Effector CD8-positive, alpha-beta T cell (primary cell): Measurements from ENCODE around the gene ARHGEF10L.
"Not testable (repeated sequence)": the region's sequence is repeated elsewhere in the genome, so short reads cannot be mapped to it uniquely, and the experiment has no call there.

Experiments used
- DNase-seq: peaks from one replicate; lab custom pipeline; 2025; lab: John Stamatoyannopoulos, UW

Gene ARHGEF10L

DNA sequence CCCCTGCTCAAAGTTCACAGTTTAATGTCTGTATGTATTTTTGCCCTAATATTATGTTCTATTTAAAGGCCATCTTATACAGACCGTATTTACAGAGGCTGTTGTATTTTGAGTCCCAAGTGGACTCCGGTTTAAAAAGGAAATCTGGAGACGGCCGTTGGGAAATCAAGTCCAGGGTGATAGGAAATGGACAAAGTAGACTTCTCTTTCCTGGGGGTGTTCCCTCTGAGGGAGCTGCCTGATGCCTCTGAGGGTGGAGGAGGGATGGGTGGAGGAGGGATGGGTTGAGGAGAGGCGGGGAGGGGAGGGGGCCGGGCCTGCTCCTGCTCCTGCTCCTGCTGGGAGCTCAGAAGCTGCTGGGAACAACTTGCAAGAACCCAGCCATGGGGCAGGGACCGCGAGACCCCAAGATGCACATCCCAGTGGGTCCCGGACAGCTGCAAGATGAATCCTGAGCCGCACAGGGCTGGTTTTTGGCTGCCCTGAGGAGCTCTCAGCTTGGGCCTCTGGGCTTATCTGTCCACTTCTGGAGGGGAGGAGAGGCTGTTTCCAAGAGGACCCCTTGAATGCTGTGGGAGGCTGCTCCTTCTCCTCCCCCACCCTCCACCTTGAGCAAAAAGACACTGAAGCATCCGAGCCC is 203.6 kb downstream of the ARHGEF10L start:
- DNase-seq: no peak

DNA sequence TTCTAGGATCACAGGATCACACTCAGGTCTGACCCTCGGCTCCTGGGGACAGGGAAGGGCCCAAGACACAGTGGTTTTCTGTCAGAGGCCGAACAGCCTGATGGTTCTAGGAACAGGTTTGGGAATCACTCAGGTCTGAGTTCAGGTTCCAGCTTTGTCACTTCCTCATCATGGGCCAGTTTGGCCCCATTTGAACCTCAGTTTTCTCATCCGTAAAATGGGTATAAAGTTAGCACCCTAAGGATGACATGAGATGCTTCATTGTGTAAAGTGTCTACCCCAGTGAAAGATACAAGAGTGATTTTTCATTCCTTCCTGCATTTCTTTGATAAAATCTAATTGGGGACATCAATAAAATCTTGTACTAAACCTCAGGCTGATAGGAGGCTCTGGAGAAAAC is 204.4 kb downstream of the ARHGEF10L start:
- no peak for DNase-seq

DNA sequence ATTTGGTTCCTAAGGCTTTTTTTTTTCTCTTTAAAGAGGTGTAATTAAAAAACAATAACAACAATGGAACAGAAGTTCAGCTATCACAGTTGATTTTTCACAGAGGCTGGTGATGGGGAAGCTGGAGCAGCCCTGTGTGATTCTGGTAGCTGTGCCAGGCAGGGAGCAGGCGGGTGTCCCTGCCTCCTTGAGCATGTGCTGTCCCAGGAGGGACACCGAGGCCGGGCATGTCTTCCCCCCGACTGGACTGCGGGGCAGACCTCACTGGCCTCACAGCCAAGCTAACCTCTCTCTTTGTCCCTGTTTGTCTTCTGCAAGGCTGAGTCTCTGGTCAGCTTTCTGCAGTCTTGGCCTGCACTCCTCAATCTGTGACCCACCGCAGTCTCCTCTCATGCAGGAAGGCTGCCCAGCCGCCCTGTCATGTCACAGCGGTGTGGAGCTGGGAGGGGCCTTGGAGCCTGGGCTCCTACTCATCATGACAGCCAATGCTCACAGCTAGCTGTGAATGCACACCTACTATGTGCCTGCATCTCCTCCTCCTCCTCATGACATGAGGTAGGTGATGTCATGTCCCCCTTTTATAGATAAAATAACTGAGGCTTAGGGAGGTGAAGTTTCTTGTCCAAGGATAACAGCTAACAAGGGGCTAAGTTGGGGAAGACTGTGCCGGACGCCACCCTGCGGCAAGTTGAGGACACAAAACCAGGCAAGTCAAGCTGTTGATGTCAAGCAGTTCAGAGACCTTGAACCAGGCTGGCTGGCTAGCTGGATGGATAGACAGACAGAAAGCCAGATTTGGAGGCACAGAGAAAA is 205.4 kb downstream of the ARHGEF10L start:
- no peak for DNase-seq

- no peak for DNase-seq
Measured at GRCh38 chr1:17745479-17745955, 206.0 kb downstream of the ARHGEF10L start.

DNA sequence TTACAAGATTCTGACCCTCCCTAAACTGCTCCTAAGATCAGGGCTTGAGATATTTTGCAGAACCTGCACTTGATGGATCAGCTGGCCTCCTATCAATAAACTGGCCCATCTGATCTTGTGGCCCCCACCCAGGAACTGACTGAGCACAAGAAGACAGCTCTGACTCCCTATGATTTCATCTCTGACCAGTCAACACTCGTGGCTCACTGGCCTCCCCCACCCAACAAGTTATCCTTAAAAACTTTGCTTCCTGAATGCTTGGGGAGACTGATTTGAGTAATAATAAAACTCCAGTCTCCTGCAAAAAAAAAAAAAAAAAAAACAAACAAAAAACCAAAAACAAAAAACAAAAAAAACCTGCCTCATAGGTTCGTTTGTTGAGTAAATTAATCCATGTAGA is 206.8 kb downstream of the ARHGEF10L start:
- DNase-seq: not testable (repeated sequence)

DNA sequence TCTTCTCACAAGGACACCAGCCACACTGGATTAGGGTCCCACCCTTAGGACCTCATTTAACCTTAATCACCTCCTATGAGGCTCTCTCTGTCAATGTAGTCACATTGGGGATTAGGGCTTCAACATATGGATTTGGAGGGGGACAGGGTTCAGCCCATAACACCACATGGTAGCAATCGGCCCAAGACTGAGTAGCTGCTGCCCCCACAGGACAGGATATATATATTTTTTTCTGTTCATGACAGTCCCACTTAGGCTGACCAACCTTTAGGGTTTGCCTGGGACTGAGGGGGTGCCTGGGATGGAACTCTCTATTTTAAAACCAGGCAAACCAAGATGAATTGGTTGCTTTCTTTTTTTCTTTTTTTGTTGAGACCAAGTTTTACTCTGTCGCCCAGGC is 207.4 kb downstream of the ARHGEF10L start:
- no peak for DNase-seq
